T-helper 1 cell treated with Interleukin-12 subunit alpha and Interleukin-12 subunit beta and Interleukin-4 antibody, amounts not matched to agents 30 μg/mL and 1 μg/mL, for 36 hours (primary cell): ENCODE measurements around the gene NKPD1.
"Not testable (repeated sequence)": the region's sequence is repeated elsewhere in the genome, so short reads cannot be mapped to it uniquely, and the experiment has no call there.

Experiments
- H3K27ac Mint-ChIP-seq: one replicate; pipeline ENCODE4 v1.8.0; 2021; ENCODE audit warnings: mild to moderate bottlenecking, mixed read lengths
- H3K27me3 Mint-ChIP-seq: one replicate; pipeline ENCODE4 v1.8.0; 2021; ENCODE audit warnings: low read depth, mixed read lengths
- H3K36me3 Mint-ChIP-seq: one replicate; pipeline ENCODE4 v1.8.0; 2021; ENCODE audit warnings: low read depth, mixed read lengths
- H3K4me1 Mint-ChIP-seq: one replicate; pipeline ENCODE4 v1.8.0; 2021; ENCODE audit warnings: low read depth, mixed read lengths
- H3K4me3 Mint-ChIP-seq: one replicate; pipeline ENCODE4 v1.8.0; 2021; ENCODE audit warnings: mild to moderate bottlenecking, moderate library complexity, mixed read lengths
- H3K9me3 Mint-ChIP-seq: one replicate; pipeline ENCODE4 v1.8.0; 2021; ENCODE audit warnings: mixed read lengths

Gene NKPD1

DNA sequence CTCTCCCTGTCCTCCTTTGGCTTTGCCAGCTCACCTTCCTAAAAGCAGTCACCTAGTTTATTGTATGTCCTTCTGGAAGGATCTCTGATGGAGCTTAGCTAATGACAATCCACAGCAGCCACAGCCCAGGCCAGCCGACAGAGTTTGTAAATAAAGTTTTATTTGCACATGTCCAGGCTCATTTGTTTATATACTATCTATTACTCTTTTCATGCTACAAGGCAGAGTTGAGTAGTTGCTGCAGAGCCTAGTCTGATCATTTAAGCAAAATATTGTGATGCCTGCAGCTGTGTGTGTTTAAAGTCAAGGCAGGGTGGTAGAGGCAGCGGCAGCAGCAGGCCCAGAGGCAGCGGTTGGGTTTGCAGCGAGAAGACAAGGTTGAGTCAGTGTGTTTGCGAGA lies 32.6 kb downstream of the NKPD1 start:
- Mint-ChIP-seq H3K4me1 (peaks cover 2% of the 10 kb centered on the region), H3K4me3 (no peak overlapping the region), H3K9me3 (no peaks in the 10 kb centered on the region), H3K27me3 (no peaks in the 10 kb centered on the region), H3K36me3 (no peaks in the 10 kb centered on the region), H3K27ac (no peak overlapping the region)

DNA sequence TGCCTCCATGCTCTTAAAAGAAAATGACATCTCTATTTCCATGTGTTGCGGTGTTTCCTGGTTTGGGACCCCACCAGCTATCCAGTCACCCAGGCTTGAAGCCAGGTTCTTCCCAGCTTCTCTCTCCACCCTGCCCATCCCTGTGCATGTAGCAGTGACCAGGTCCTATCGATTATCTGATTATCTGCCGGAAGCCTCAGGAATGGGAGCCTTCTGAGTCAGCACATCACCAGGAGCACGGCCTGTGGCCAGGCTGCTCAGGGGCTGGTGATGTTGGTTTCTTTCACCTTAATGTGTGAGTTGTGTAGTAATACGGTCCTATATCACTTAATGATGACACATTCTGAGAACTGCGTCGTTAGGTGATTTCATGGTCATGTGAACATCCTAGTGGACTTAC lies 34.1 kb downstream of the NKPD1 start:
- Mint-ChIP-seq H3K27me3 (no peaks in the 10 kb centered on the region), H3K9me3 (no peaks in the 10 kb centered on the region), H3K4me3 (no peak overlapping the region), H3K4me1 (peaks cover 2% of the 10 kb centered on the region), H3K36me3 (no peaks in the 10 kb centered on the region), H3K27ac (no peak overlapping the region)

DNA sequence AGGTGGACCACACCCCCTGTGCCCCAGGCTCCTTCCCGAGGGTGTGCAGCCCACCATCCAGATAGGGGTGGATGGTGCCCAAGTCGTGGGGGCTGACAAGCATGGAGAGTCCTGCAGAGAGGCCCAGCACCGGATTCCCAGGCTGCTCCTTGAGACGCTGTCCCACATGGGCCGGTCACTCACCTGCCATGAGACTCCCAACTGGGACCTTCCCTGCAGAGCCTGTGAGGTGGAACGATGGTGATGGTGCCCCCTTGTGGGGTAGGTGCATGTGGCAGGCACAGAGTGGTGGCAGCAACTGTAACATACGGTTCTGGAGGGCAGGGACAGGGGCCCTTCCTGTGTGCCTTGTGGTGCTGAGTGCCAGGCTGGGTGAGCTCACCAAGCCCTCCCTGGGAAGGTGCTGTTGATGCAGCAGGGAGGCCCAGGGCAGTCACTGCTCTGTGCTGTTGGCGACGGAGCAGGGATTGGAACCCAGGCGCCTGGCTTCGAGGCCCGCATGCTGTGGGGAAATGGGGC lies 34.7 kb downstream of the NKPD1 start:
- H3K27ac Mint-ChIP-seq = no peak overlapping the region
- H3K27me3 Mint-ChIP-seq = no peaks in the 10 kb centered on the region

DNA sequence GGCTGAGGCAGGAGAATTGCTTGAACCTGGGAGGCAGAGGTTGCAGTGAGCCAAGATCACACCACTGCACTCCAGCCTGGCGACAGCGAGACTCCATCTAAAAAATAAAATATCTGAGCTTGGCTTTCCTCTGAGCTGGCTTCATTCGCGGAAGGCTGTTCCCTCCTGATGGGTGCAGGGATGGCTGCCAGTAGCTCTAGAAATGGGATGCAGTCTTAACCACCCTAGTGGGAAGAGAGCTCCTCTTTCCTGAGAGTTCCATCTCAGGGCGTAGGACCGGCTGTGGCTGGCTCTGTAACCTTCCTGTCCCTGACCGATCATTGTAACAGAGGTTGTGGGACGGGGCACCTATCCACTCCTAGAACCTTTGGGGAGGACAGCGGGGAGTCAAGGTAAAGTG lies 35.4 kb downstream of the NKPD1 start:
- peaks cover 6% of the 10 kb centered on the region for H3K4me1 Mint-ChIP-seq
- H3K9me3 Mint-ChIP-seq = no peaks in the 10 kb centered on the region
- no peaks in the 10 kb centered on the region for H3K36me3 Mint-ChIP-seq
- H3K4me3 Mint-ChIP-seq = no peak overlapping the region
- H3K27ac Mint-ChIP-seq = no peak overlapping the region
- H3K27me3 Mint-ChIP-seq = no peaks in the 10 kb centered on the region

More for the DNA sequence above, 34.7 kb downstream of the NKPD1 start:
- Mint-ChIP-seq H3K4me1 (peaks cover 4% of the 10 kb centered on the region), H3K36me3 (no peaks in the 10 kb centered on the region), H3K4me3 (no peak overlapping the region), H3K9me3 (no peaks in the 10 kb centered on the region)

DNA sequence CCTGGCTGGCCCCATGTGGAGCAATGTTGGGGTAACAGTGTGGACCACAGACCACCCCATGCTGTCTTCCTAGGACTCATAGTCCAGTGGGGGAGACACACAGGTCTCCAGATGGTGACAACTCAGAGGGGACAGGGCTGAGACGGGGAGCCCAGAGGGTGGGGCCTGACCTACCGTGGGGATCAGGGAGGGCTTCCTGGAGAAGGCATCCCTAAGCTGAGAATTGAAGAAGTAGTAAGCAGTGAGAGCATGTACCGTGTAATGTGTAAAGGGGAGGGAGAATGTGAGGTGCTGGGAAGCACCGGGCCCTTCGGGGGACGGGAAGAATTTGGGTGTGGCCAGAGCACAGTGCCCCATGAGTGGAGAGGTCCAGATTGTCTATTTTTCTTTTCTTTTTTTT lies 36.8 kb downstream of the NKPD1 start:
- H3K36me3 Mint-ChIP-seq = no peaks in the 10 kb centered on the region
- H3K4me3 Mint-ChIP-seq = no peak overlapping the region
- no peak overlapping the region for H3K27ac Mint-ChIP-seq
- H3K4me1 Mint-ChIP-seq = peaks cover 6% of the 10 kb centered on the region
- no peaks in the 10 kb centered on the region for H3K27me3 Mint-ChIP-seq
- no peaks in the 10 kb centered on the region for H3K9me3 Mint-ChIP-seq

DNA sequence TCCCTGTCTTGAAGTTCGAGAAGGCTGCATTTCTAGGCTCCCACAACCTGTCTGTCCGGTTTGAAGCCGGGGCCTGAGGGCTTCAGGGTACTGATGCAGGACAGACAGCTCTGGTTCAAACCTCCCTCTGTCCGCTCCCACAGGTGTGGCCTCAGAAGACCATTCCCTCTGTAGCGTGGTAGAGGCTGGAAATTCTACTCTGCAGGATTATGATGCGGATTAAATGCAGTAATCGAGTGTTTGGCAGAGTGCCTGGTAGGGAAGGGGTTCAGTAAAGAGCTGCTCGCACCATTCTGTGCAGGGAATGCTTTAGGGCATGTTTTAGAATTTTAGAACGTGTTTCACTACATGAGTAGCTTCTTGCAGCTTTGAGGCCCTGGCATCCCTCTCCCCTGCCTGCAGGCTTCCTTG lies 37.3 kb downstream of the NKPD1 start:
- no peak overlapping the region for H3K4me3 Mint-ChIP-seq

DNA sequence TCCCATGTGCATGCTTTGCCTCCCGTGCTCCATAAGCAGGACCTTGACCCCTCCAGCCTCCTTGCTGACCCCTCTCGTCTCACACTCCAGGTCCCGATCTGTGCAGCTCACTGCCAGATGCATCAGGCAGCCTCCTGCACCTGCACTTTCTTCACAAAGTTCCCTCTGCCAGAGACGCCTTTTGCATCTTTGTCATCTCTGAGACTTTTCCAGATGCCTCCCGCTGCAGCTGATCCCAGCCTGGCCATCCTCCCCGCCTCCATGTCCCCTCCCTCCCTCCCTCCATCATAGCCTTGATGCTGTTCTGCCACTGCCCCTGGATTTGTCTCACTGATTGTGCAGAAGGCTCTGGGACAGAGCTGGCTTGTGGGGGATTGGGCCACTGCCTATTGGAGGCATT lies 38.0 kb downstream of the NKPD1 start:
- Mint-ChIP-seq H3K27me3 (no peaks in the 10 kb centered on the region), H3K36me3 (no peaks in the 10 kb centered on the region), H3K4me1 (peaks cover 15% of the 10 kb centered on the region), H3K27ac (no peak overlapping the region), H3K4me3 (no peak overlapping the region), H3K9me3 (no peaks in the 10 kb centered on the region)

More for the DNA sequence above, 37.3 kb downstream of the NKPD1 start:
- Mint-ChIP-seq H3K27ac (no peak overlapping the region), H3K27me3 (no peaks in the 10 kb centered on the region), H3K4me1 (peaks cover 10% of the 10 kb centered on the region), H3K36me3 (no peaks in the 10 kb centered on the region), H3K9me3 (no peaks in the 10 kb centered on the region)

DNA sequence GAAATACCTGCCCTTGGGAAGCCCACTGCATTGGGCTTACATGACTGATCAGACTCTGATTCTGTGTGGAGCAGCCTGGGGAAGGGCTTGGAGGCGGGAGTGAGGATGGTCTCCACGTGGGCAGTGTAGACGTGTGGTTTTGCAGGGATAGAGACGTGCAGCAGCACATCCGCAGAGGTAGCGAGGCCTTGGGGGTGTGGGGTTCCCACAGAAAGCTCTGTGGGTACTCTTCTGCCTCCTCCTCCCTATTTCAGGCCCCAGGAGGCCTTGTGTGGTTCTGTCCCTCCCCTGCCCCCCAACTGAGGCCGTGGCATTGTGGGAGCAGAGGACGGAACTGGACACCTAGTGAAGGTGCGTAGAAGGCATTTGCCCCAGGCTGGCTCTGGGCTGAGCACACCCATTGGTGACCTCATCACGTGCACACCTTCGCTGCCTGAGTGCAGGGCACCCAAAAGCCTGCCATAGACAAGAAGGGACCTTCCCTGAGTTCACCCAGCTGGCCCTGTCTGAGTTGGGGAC lies 38.9 kb downstream of the NKPD1 start:
- Mint-ChIP-seq H3K4me1 (peaks cover 21% of the 10 kb centered on the region), H3K4me3 (no peak overlapping the region), H3K36me3 (no peaks in the 10 kb centered on the region), H3K9me3 (no peaks in the 10 kb centered on the region), H3K27me3 (no peaks in the 10 kb centered on the region), H3K27ac (peak overlapping the region; percentile 2)

DNA sequence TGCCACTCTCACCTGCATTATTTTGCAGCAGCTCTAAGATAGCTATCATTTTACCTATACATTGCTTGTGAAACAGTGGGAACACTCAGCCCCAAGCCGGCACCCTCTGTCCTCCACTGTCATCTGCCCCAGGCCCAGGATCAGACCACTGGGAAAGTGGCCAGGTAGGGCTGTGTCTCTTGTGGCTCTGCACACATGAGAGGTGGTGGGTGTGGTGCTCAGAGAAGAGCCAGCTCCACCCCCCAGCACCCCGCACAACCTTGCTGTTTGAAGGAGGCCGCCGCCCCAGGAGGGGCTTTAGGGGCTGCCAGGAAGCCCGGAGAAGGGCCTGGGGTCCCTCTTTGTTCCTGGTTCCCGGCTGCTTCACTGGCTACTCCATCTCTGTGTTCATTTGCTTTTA lies 41.2 kb downstream of the NKPD1 start:
- no peaks in the 10 kb centered on the region for H3K27me3 Mint-ChIP-seq
- peaks cover 30% of the 10 kb centered on the region for H3K4me1 Mint-ChIP-seq
- no peak overlapping the region for H3K4me3 Mint-ChIP-seq
- no peaks in the 10 kb centered on the region for H3K36me3 Mint-ChIP-seq
- H3K27ac Mint-ChIP-seq = no peak overlapping the region
- no peaks in the 10 kb centered on the region for H3K9me3 Mint-ChIP-seq

DNA sequence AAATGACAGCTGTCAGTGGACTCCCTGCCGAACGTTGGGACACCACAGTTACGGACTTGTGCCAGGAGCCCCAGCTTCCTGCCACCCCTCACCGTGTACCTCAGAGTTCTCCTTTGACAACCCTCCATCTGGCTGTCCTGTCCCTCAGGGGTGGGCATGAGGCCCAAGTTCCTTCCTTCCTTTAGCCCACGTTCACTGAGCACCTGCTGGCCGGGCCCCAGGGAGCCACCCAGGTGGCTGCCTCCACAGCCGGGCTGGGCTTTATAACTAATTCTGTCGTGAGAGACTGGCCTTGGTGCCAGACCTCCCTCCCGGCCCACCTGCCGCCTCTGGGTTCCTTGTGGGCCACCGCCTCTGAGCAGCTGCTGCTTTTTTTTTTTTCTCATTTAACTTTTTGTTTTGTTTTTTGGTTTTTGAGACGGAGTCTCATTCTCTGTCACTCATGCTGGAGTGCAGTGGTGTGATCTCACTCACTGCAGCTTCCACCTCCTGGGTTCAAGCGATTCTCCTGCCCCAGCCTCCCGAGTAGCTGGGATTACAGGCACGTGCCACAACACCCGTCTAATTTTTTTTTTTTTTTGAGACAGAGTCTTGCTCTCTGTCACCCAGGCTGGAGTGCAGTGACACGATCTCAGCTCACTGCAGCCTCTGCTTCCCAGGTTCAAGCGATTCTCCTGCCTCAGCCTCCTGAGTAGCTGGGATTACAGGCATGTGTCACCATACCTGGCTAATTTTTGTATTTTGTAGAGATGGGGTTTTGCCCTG lies 42.0 kb downstream of the NKPD1 start:
- Mint-ChIP-seq H3K27ac (peak overlapping the region; percentile 55), H3K4me1 (peaks cover 30% of the 10 kb centered on the region)
- H3K9me3 Mint-ChIP-seq, H3K36me3 Mint-ChIP-seq, H3K27me3 Mint-ChIP-seq, H3K4me3 Mint-ChIP-seq: not testable (repeated sequence)

DNA sequence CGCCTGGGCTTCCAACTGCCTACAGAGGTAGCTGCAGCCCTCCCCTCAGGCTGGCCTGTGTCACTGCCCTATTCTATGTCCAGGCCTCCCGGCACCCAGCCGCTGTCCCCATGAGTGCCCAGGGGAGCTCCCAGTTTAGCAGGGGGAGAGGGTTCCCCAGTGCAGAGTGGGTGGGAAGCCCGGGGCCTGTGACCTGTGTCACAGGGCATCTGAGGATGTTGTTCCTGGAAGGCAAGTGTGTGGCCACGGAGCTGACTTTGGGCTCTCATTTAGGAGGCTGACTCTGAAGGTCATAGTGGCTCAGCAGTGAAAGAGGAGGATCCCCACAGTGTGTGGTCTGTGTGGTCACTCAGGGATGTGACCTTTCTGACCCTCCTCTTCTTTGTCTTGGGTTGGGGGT lies 42.7 kb downstream of the NKPD1 start:
- Mint-ChIP-seq H3K27ac (no peak overlapping the region), H3K4me3 (no peak overlapping the region), H3K36me3 (no peaks in the 10 kb centered on the region), H3K27me3 (no peaks in the 10 kb centered on the region), H3K4me1 (peaks cover 30% of the 10 kb centered on the region), H3K9me3 (no peaks in the 10 kb centered on the region)

DNA sequence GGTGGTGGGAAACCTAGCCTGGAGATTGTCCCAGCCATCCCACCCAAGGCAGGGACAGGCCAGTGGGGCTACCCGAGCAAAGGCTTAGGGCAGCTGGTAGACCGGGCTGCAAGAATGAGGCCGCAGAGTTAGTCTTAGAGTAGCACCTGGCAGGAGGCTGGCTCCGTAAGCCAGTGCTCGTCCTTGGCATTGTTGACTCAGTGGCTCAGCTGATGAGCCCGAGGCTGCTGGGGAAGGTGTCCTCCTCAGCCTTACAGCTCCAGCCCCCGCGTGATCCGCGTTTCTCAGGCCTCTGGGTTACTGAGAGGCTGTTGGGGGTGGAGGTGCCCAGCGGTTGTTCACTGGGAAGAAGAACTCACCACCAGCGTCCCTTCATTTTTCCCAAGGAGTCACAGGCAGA lies 43.1 kb downstream of the NKPD1 start:
- H3K9me3 Mint-ChIP-seq = no peaks in the 10 kb centered on the region
- no peaks in the 10 kb centered on the region for H3K36me3 Mint-ChIP-seq
- H3K4me1 Mint-ChIP-seq = peaks cover 30% of the 10 kb centered on the region
- H3K27ac Mint-ChIP-seq = no peak overlapping the region
- no peaks in the 10 kb centered on the region for H3K27me3 Mint-ChIP-seq
- no peak overlapping the region for H3K4me3 Mint-ChIP-seq

DNA sequence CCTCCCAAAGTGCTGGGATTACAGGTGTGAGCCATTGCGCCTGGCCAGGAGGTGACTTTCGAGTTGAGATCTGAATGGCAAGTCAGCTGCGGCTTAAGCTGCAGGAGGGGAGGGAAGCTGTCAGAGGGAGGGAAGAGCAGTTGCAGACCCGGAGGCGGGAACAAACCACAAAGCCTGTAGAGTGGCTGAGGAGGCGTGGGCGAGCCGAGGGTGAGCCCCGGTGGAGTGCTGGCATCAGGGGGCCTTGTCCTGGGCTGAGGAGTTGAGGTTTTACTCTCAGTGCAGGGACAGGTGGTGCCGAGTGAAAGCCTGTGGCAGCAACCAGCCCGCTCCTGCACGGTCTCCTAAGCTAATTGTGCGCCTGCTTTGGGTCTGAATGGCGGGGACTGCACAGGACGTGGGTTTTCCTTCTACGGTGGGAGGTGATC lies 43.6 kb downstream of the NKPD1 start:
- peaks cover 30% of the 10 kb centered on the region for H3K4me1 Mint-ChIP-seq
- H3K9me3 Mint-ChIP-seq = no peaks in the 10 kb centered on the region
- peak overlapping the region; percentile 68 for H3K27ac Mint-ChIP-seq
- H3K36me3 Mint-ChIP-seq = no peaks in the 10 kb centered on the region
- no peaks in the 10 kb centered on the region for H3K27me3 Mint-ChIP-seq
- no peak overlapping the region for H3K4me3 Mint-ChIP-seq

DNA sequence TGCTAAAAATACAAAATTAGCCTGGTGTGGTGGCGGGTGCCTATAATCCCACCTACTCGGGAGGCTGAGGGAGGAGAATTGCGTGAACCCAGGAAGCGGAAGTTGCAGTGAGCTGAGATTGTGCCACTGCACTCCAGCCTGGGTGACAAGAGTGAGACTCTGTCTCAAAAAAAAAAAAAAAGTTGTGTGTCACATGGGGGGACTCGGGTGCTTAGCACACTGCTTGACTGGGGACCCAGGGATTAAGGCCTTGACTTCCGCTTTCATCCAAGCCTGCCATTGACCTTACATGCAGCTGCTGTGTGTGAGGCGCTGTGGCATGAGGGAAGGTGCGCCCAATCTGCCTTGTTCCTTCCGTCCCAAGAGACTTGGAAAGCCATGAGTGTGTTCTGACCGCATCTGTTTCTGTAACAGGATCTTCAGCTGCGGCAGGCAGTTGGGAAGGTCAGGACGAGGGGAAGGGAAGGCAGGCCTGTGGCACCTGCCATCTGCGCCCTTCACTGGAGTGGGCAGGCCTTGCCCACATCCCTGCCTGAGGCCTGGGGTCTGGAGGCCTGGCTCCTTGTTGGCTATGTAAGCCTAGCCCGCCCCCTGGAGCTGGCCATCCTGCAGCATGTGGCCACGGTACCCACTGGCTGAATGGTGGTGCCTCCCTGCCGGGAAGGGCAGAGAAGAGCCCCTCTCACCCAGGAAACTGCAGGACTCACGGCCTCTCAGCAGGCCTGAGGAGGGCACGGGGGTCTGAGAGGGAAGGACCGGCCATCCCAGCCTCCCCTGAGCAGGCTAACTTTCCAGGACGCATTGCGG lies 44.8 kb downstream of the NKPD1 start:
- H3K9me3 Mint-ChIP-seq = no peaks in the 10 kb centered on the region
- no peak overlapping the region for H3K27ac Mint-ChIP-seq
- H3K4me3 Mint-ChIP-seq = no peak overlapping the region
- no peaks in the 10 kb centered on the region for H3K27me3 Mint-ChIP-seq
- H3K36me3 Mint-ChIP-seq = no peaks in the 10 kb centered on the region
- peaks cover 28% of the 10 kb centered on the region for H3K4me1 Mint-ChIP-seq

DNA sequence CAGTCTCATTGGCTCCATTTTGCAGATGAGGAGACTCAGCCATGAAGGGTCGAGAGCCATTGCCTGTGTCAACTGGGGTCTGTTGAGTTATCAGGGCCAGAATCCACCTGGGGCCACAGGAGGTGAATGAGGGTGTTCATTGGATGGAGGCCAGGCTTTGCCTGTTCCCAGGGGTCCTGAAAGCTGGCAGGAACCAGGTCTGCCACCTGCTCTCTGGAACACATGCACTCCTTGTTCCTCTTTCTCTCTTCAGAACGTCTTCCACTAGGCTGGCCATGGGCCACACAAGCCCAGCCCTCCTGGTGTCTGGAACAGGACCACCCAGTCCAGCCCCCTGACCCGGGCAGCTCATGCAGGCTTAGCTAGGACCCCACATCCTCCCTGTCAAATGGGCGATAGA lies 46.7 kb downstream of the NKPD1 start:
- Mint-ChIP-seq H3K4me3 (no peak overlapping the region), H3K27me3 (no peaks in the 10 kb centered on the region), H3K4me1 (peaks cover 29% of the 10 kb centered on the region), H3K27ac (no peak overlapping the region), H3K9me3 (no peaks in the 10 kb centered on the region), H3K36me3 (no peaks in the 10 kb centered on the region)
